GM06990 (cell line): Measurements from ENCODE around the gene SOAT2.
"Not testable (repeated sequence)": the region's sequence is repeated elsewhere in the genome, so short reads cannot be mapped to it uniquely, and the experiment has no call there.

ENCODE experiments used
- DNase-seq: peaks from one replicate; pipeline ENCODE4 v3.0.0-alpha.2; 2011; ENCODE audit not compliant: insufficient read length; ENCODE audit errors: extremely low read depth
- H3K27me3 ChIP-seq: replicated peaks from 2 replicates; pipeline ENCODE4 v1.6.0; 2011; ENCODE audit warnings: low read length; ENCODE audit not compliant: control insufficient read depth, insufficient read depth
- H3K36me3 ChIP-seq: 2 replicates; pipeline ENCODE4 v1.5.1; 2011; ENCODE audit warnings: low read length; ENCODE audit not compliant: control insufficient read depth, insufficient read depth
- H3K4me3 ChIP-seq: replicated peaks from 2 replicates; pipeline ENCODE4 v1.5.1; 2011; ENCODE audit warnings: low read depth, mild to moderate bottlenecking, control low read depth, low read length
- CTCF ChIP-seq: IDR thresholded peaks from 2 replicates; pipeline ENCODE4 v1.5.1; 2011; ENCODE audit warnings: low read length, control low read depth, mild to moderate bottlenecking, inconsistent platforms; ENCODE audit not compliant: insufficient read depth, poor library complexity, severe bottlenecking

SOAT2 gene

GRCh38 chr12:53105256-53105655, 2.0 kb downstream of the SOAT2 start:
- DNase-seq: no peak
- TF ChIP-seq CTCF: no peak
- H3K27me3 ChIP-seq: no peaks in the 10 kb centered on the region
- no peak overlapping the region for H3K4me3 ChIP-seq
- no peaks in the 10 kb centered on the region for H3K36me3 ChIP-seq

- DNase-seq: no peak
- Histone ChIP-seq H3K4me3 (no peak overlapping the region), H3K36me3 (no peaks in the 10 kb centered on the region), H3K27me3 (no peaks in the 10 kb centered on the region)
- TF ChIP-seq CTCF: no peak
Observed at GRCh38 chr12:53105712-53106439, 2.6 kb downstream of the SOAT2 start.

- DNase-seq: no peak
- TF ChIP-seq CTCF: no peak
- H3K27me3 ChIP-seq: no peaks in the 10 kb centered on the region
- no peaks in the 10 kb centered on the region for H3K36me3 ChIP-seq
- no peak overlapping the region for H3K4me3 ChIP-seq
Observed at GRCh38 chr12:53107122-53107521, 3.8 kb downstream of the SOAT2 start.

GRCh38 chr12:53112431-53112830, 9.1 kb downstream of the SOAT2 start:
- H3K4me3 ChIP-seq, H3K36me3 ChIP-seq, H3K27me3 ChIP-seq, DNase-seq: not testable (repeated sequence)

- DNase-seq: no peak
- Histone ChIP-seq H3K36me3 (no peaks in the 10 kb centered on the region), H3K4me3 (no peak overlapping the region), H3K27me3 (no peaks in the 10 kb centered on the region)
- TF ChIP-seq CTCF: no peak
Observed at GRCh38 chr12:53113136-53113705, 9.9 kb downstream of the SOAT2 start.

- DNase-seq: no peak
- no peak for TF ChIP-seq CTCF
Observed at GRCh38 chr12:53113951-53114350, 10.7 kb downstream of the SOAT2 start.

More at GRCh38 chr12:53113951-53114350, 10.7 kb downstream of the SOAT2 start:
- H3K27me3 ChIP-seq: no peaks in the 10 kb centered on the region
- no peaks in the 10 kb centered on the region for H3K36me3 ChIP-seq
- no peak overlapping the region for H3K4me3 ChIP-seq
